ENCODE results near the gene TRAPPC5.
A peak's percentile ranks its signal among the peaks of the same experiment; 100 is the strongest.

DNA sequence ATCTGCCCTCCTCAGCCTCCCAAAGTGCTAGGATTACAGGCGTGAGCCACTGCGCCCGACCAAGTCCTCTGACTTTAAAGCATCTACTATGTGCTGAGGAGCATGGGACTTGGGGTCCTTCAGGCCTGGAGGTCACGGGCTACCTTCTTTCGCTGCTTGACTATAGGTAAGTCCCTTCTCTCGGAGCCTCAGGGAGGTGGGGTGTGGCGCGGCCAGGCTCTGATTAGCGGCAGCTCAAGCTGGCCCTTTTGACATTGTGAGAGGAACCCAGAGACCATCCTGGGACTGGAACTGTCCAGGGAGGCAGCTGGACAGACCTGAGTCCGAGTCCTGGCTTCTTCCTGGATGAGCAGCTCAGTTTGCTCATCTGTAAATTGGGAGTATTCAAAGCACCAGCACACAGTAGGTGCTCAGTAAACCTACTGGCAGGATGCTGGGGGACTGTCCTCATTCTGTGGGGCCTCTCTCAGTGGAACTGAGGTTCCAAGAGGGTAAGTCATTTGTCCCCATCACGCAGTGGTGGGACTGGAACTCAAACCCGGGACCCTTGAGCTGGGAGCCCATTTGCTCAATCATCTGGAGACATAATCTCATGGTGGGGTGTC lies 20.5 kb downstream of the TRAPPC5 start:
- TF ChIP-seq RAD51 (IDR thresholded peaks at IDR 0.05), result peak; percentile 14; the same call in 1 of the 2 replicates
- TF ChIP-seq SP1 (IDR thresholded peaks at IDR 0.05; ENCODE audit: low read depth, low read length), result no peak
- peak; percentile 59; the same call in 1 of the 2 replicates for TF ChIP-seq POLR2A (IDR thresholded peaks at IDR 0.05; ENCODE audit: low read depth, low read length)
- TF ChIP-seq TAF1 (IDR thresholded peaks at IDR 0.05; ENCODE audit: borderline replicate concordance, low read depth, low read length), result no peak

Measured in GM12878 (cell line).